SU-DHL-6 (cell line): ENCODE data around the gene ALOX5.
A peak's percentile ranks its signal among the peaks of the same experiment; 100 is the strongest.

Experiments
- H2AFZ ChIP-seq: fragments of 200-600 bp; sonication (generic); 2 replicates; pipeline ENCODE4 v1.6.1; 2014; ENCODE audit warnings: low read depth, mild to moderate bottlenecking, moderate library complexity, mixed read lengths, antibody characterized with exemption, low read length; ENCODE audit not compliant: severe bottlenecking
- H3F3A ChIP-seq: fragments of 200-600 bp; shearing (Covaris generic); 2 replicates; pipeline ENCODE4 v1.6.0; 2016; ENCODE audit warnings: antibody characterized with exemption, mild to moderate bottlenecking; ENCODE audit not compliant: insufficient read depth
- H3K27ac ChIP-seq: fragments of 200-600 bp; sonication (generic); 2 replicates; pipeline ENCODE4 v1.5.1; 2016; ENCODE audit warnings: low read depth, mild to moderate bottlenecking, low read length, moderate library complexity, mixed read lengths
- H3K27me3 ChIP-seq: fragments of 200-600 bp; sonication (generic), shearing (Covaris generic); 2 replicates; pipeline ENCODE4 v1.6.0; 2014; ENCODE audit warnings: mild to moderate bottlenecking, low read length
- H3K36me3 ChIP-seq: fragments of 200-600 bp; sonication (generic); 2 replicates; pipeline ENCODE4 v1.6.1; 2014; ENCODE audit warnings: mild to moderate bottlenecking, low read length, mixed read lengths
- H3K4me2 ChIP-seq: fragments of 300-600, 200-600 bp; shearing (Covaris generic), sonication (generic); 2 replicates; pipeline ENCODE4 v1.6.0; 2014; ENCODE audit warnings: low read length, low read depth, mild to moderate bottlenecking; ENCODE audit not compliant: poor library complexity, severe bottlenecking
- H3K4me3 ChIP-seq: fragments of 200-600 bp; sonication (generic); 2 replicates; pipeline ENCODE4 v1.5.1; 2014; ENCODE audit warnings: antibody characterized with exemption, low read length, mild to moderate bottlenecking, mixed read lengths; ENCODE audit not compliant: insufficient read depth, poor library complexity, severe bottlenecking
- H3K79me2 ChIP-seq: fragments of 200-600 bp; sonication (generic); 2 replicates; pipeline ENCODE4 v1.6.1; 2014; ENCODE audit warnings: mild to moderate bottlenecking, low read length, moderate library complexity; ENCODE audit not compliant: insufficient read depth
- H3K9ac ChIP-seq: fragments of 200-600 bp; sonication (generic); 2 replicates; pipeline ENCODE4 v1.7.0; 2014; ENCODE audit warnings: mild to moderate bottlenecking, low read length
- H3K9me2 ChIP-seq: fragments of 200-600 bp; sonication (generic); replicated peaks from 2 replicates; pipeline ENCODE4 v1.6.1; 2014; ENCODE audit warnings: low read length; ENCODE audit not compliant: insufficient read depth
- H3K9me3 ChIP-seq: fragments of 200-600 bp; sonication (generic); 2 replicates; pipeline ENCODE4 v1.6.1; 2014; ENCODE audit warnings: low read length, mixed read lengths; ENCODE audit not compliant: insufficient read depth
- H4K20me1 ChIP-seq: fragments of 200-600 bp; sonication (generic); 2 replicates; pipeline ENCODE4 v1.6.1; 2014; ENCODE audit warnings: low read depth, mild to moderate bottlenecking, antibody characterized with exemption, low read length, moderate library complexity, mixed read lengths
- EZH2phosphoT487 ChIP-seq: fragments of 200-600 bp; sonication (generic), shearing (Covaris generic); conservative IDR thresholded peaks from 2 replicates; pipeline ENCODE4 v1.6.1; 2018; ENCODE audit warnings: mild to moderate bottlenecking, antibody characterized with exemption, low read length, moderate library complexity, mixed read lengths
- TF ChIP-seq, protein P1 (sequence below): fragments of 200-600 bp; sonication (generic); IDR thresholded peaks from one replicate; pipeline ENCODE4 v1.5.1; 2017; ENCODE audit warnings: antibody characterized with exemption, mild to moderate bottlenecking, low read length, moderate library complexity; ENCODE audit not compliant: insufficient read depth, poor library complexity, severe bottlenecking

ALOX5 gene

DNA sequence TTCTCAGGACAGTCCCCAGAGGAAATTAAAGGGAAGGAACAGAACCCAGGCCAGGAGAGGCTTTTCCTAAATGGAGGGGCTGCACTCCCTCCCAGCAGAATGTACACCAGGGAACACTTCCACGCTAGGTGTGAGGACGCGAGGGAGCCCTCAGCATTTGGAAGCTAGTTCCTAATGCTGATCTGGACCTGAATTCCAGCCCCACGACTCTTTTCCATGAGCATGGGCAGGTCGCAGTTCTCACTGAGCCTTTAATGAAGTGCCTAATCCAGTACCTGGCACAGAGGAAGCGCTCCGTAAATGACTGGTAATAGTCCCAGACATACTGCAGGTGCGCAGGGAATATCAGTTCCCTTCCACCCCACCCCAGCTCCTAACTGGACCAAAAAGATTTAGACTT, 1.1 kb downstream of the ALOX5 start:
- peaks cover 74% of the 10 kb centered on the region for H3K79me2 ChIP-seq
- peaks cover 29% of the 10 kb centered on the region for H3F3A ChIP-seq
- H3K27me3 ChIP-seq, result no peaks in the 10 kb centered on the region
- H3K9me3 ChIP-seq, result no peaks in the 10 kb centered on the region
- peak overlapping the region; percentile 87 for H3K9ac ChIP-seq
- H2AFZ ChIP-seq, result no peak overlapping the region
- peak overlapping the region; percentile 77 for H3K4me3 ChIP-seq
- TF ChIP-seq EZH2phosphoT487, result no peak
- TF ChIP-seq, protein P1, sequence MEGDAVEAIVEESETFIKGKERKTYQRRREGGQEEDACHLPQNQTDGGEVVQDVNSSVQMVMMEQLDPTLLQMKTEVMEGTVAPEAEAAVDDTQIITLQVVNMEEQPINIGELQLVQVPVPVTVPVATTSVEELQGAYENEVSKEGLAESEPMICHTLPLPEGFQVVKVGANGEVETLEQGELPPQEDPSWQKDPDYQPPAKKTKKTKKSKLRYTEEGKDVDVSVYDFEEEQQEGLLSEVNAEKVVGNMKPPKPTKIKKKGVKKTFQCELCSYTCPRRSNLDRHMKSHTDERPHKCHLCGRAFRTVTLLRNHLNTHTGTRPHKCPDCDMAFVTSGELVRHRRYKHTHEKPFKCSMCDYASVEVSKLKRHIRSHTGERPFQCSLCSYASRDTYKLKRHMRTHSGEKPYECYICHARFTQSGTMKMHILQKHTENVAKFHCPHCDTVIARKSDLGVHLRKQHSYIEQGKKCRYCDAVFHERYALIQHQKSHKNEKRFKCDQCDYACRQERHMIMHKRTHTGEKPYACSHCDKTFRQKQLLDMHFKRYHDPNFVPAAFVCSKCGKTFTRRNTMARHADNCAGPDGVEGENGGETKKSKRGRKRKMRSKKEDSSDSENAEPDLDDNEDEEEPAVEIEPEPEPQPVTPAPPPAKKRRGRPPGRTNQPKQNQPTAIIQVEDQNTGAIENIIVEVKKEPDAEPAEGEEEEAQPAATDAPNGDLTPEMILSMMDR, result no peak
- no peaks in the 10 kb centered on the region for H3K9me2 ChIP-seq
- peaks cover 4% of the 10 kb centered on the region for H3K36me3 ChIP-seq
- peak overlapping the region; percentile 78 for H3K4me2 ChIP-seq
- peaks cover 6% of the 10 kb centered on the region; the same call in 1 of the 2 replicates for H4K20me1 ChIP-seq
- H3K27ac ChIP-seq, result peak overlapping the region; percentile 75

DNA sequence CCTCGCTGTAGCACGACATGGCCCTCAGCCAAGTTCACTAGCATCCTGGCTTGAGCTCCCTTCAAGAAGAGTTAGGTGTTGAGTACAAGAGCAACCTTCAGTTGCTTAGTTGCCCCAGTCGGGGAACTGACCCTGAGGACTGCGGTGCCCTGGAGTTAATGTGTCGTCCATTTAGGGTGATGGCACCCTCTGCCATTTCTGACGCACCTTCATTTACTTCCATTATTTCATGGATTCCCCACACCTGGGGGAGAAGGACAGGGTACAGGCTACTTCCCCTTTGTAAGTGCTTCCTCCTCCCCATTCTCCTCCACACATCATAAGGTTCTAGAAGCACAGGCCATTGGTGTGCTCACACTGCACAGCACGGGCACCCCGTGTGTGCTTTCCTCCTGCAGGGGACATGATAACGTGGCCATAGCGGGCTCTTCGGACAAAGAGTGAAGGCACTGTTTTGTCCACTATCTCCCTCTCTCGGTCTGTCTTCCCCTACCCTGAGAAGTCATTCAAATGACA, 1.8 kb downstream of the ALOX5 start:
- no peak for TF ChIP-seq EZH2phosphoT487
- TF ChIP-seq, protein P1, result no peak
- H3K9me2 ChIP-seq, result no peaks in the 10 kb centered on the region
- peak overlapping the region; percentile 77 for H3K4me3 ChIP-seq
- peak overlapping the region; percentile 78 for H3K4me2 ChIP-seq
- H3F3A ChIP-seq, result peaks cover 22% of the 10 kb centered on the region
- no peaks in the 10 kb centered on the region for H3K27me3 ChIP-seq
- no peak overlapping the region for H2AFZ ChIP-seq
- peak overlapping the region; percentile 75 for H3K27ac ChIP-seq
- H4K20me1 ChIP-seq, result peaks cover 6% of the 10 kb centered on the region; the same call in 1 of the 2 replicates
- peak overlapping the region; percentile 87 for H3K9ac ChIP-seq
- peaks cover 79% of the 10 kb centered on the region for H3K79me2 ChIP-seq
- no peaks in the 10 kb centered on the region for H3K9me3 ChIP-seq
- H3K36me3 ChIP-seq, result peaks cover 4% of the 10 kb centered on the region

GRCh38 chr10:45376371-45376801, 2.4 kb downstream of the ALOX5 start:
- no peaks in the 10 kb centered on the region for H3K9me2 ChIP-seq
- H3K9ac ChIP-seq, result no peak overlapping the region
- peaks cover 83% of the 10 kb centered on the region for H3K79me2 ChIP-seq
- H3K9me3 ChIP-seq, result no peaks in the 10 kb centered on the region
- no peak for TF ChIP-seq EZH2phosphoT487
- TF ChIP-seq, protein P1, result no peak
- H3K4me2 ChIP-seq, result peak overlapping the region; percentile 44
- H3K36me3 ChIP-seq, result peaks cover 4% of the 10 kb centered on the region
- H4K20me1 ChIP-seq, result peaks cover 6% of the 10 kb centered on the region; the same call in 1 of the 2 replicates
- no peak overlapping the region for H2AFZ ChIP-seq
- H3K27ac ChIP-seq, result peak overlapping the region; percentile 75
- H3F3A ChIP-seq, result peaks cover 16% of the 10 kb centered on the region
- no peaks in the 10 kb centered on the region for H3K27me3 ChIP-seq
- peak overlapping the region; percentile 10 for H3K4me3 ChIP-seq
